Measurements from ENCODE around the gene ZNF329. TPM values are rescaled to one million over a fixed set of nuclear protein-coding genes. Genes with fewer than 3 reads are reported as not detected.

The ZNF329 gene
- polyA plus RNA-seq, 1 of the 3 experiments (the other 2 are of a cell fraction) = 3.6 TPM

DNA sequence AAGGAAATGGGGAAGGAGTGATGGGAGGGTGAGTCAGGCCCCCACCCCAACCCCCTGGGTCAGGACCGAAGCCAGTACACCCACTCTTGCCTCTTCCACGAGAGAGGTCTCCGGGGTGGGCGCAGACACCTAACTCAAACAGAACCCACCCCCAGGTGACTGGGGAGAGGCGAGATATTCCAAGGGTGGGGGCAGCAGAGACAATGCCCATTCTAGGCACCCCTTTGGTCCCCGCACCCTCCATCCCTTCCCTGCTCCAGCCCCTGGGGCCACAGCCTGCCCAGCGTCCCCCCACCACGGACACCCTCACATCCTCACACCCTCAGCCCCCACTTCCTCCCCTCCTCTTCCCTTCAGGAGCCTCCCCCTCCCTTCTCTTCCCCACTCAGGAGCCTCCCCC, 53.2 kb downstream of the ZNF329 start:
- 21% methylated on average over 8 of the region's 8 CpGs for whole genome bisulfite sequencing (ENCODE audit: low lambda C conversion rate)
- CTCF ChIA-PET = no interaction called here
- H3K36me3 ChIP-seq (replicated peaks in 1 of 2; ENCODE audit: control insufficient read depth in 1 of 2, insufficient read depth in 2 of 2, low read length in 1 of 2) = no peaks in the 10 kb centered on the region
- DNase-seq = peak; percentile 41
- H4K20me1 ChIP-seq (ENCODE audit: insufficient read depth) = no peaks in the 10 kb centered on the region
- H3K4me3 ChIP-seq (ENCODE audit: low read depth in 2 of 2, low read length in 1 of 2) = peak overlapping the region; percentile 43 to 82; a peak in 3 of 4 replicates
- H3F3A ChIP-seq (replicated peaks; ENCODE audit: insufficient read depth) = no peaks in the 10 kb centered on the region
- no peaks in the 10 kb centered on the region for H3K27me3 ChIP-seq (ENCODE audit: insufficient read depth)
- H3K9ac ChIP-seq = no peak overlapping the region; the same call in 1 of the 2 replicates
- no peaks in the 10 kb centered on the region for H3K9me2 ChIP-seq
- H3K4me1 ChIP-seq (ENCODE audit: control insufficient read depth in 1 of 2, insufficient read depth in 2 of 2, low read depth in 1 of 2, low read length in 1 of 2) = peaks cover 0 to 11% of the 10 kb centered on the region in 2 experiments; a peak in 1 of 4 replicates
- peak overlapping the region; percentile 73 for H3K4me2 ChIP-seq
- TF ChIP-seq EZH2phosphoT487 (IDR thresholded peaks at IDR 0.05; ENCODE audit: borderline replicate concordance, low read depth) (no peak), FOSL2 (IDR thresholded peaks at IDR 0.05; ENCODE audit: borderline replicate concordance, low read depth) (no peak)
- no peaks in the 10 kb centered on the region for H3K9me3 ChIP-seq
- H2AFZ ChIP-seq (ENCODE audit: low read depth) = no peak overlapping the region
- H3K27ac ChIP-seq (ENCODE audit: low read depth in 2 of 2, low read length in 1 of 2) = no peak overlapping the region; a peak in 1 of 4 replicates
- POLR2A ChIA-PET = interaction anchor here (1.5 kb wide), 1 partner anchor 95 kb away, joined by 4 read pairs; the partner anchor contains the start of gene ZNF606
- no peaks in the 10 kb centered on the region for H3K79me2 ChIP-seq (ENCODE audit: insufficient read depth)

DNA sequence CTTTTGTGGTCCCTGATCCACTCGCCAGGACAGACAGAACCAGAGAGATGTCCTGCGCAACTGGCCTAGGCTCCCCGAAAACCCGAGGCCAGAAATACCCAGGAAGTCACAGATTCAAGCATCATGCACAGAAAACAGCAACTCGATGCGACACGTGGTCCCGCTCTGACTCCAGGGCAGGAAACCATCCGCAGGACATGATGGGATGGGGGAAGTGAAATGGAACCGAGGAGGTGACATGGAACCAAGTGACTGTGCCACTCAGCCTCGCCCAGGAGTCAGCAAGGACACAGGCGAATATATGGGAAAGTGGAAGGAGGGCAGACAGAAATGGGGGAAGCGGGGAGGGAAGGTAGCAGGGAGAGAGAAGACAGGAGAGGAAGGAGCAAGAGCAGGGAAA, 53.7 kb downstream of the ZNF329 start:
- Histone ChIP-seq H3K4me2 (peak overlapping the region; percentile 73), H3K36me3 (replicated peaks in 1 of 2; ENCODE audit: control insufficient read depth in 1 of 2, insufficient read depth in 2 of 2, low read length in 1 of 2) (no peaks in the 10 kb centered on the region), H3K27ac (ENCODE audit: low read depth in 2 of 2, low read length in 1 of 2) (no peak overlapping the region), H3K9me2 (no peaks in the 10 kb centered on the region), H3K27me3 (ENCODE audit: insufficient read depth) (no peaks in the 10 kb centered on the region), H3F3A (replicated peaks; ENCODE audit: insufficient read depth) (no peaks in the 10 kb centered on the region), H3K9ac (no peak overlapping the region), H3K9me3 (no peaks in the 10 kb centered on the region), H4K20me1 (ENCODE audit: insufficient read depth) (no peaks in the 10 kb centered on the region), H3K4me1 (ENCODE audit: control insufficient read depth in 1 of 2, insufficient read depth in 2 of 2, low read depth in 1 of 2, low read length in 1 of 2) (peaks cover 0 to 11% of the 10 kb centered on the region in 2 experiments; a peak in 1 of 4 replicates), H3K4me3 (ENCODE audit: low read depth in 2 of 2, low read length in 1 of 2) (peak overlapping the region; percentile 43 to 82; a peak in 3 of 4 replicates), H2AFZ (ENCODE audit: low read depth) (no peak overlapping the region), H3K79me2 (ENCODE audit: insufficient read depth) (no peaks in the 10 kb centered on the region)
- POLR2A ChIA-PET = no interaction called here
- DNase-seq = no peak
- TF ChIP-seq FOXM1 (IDR thresholded peaks at IDR 0.05; ENCODE audit: low read depth) (no peak), YY1 (IDR thresholded peaks at IDR 0.05; ENCODE audit: low read depth) (no peak), RAD21 (IDR thresholded peaks at IDR 0.05; ENCODE audit: low read length) (no peak), TEAD4 (IDR thresholded peaks at IDR 0.05; ENCODE audit: borderline replicate concordance, insufficient read depth) (no peak), MEF2A (IDR thresholded peaks at IDR 0.05; ENCODE audit: borderline replicate concordance, low read depth) (no peak), GABPA (IDR thresholded peaks at IDR 0.05; ENCODE audit: low read depth) (no peak), RXRA (IDR thresholded peaks at IDR 0.05; ENCODE audit: borderline replicate concordance, low read depth) (no peak), JUND (IDR thresholded peaks at IDR 0.05) (no peak), TAF1 (IDR thresholded peaks at IDR 0.05; ENCODE audit: borderline replicate concordance, low read depth, low read length) (no peak), RFX5 (IDR thresholded peaks at IDR 0.05; ENCODE audit: low read length) (no peak), EZH2phosphoT487 (IDR thresholded peaks at IDR 0.05; ENCODE audit: borderline replicate concordance, low read depth) (no peak), FOSL2 (IDR thresholded peaks at IDR 0.05; ENCODE audit: borderline replicate concordance, low read depth) (no peak)
- TF ChIP-seq, protein P1, sequence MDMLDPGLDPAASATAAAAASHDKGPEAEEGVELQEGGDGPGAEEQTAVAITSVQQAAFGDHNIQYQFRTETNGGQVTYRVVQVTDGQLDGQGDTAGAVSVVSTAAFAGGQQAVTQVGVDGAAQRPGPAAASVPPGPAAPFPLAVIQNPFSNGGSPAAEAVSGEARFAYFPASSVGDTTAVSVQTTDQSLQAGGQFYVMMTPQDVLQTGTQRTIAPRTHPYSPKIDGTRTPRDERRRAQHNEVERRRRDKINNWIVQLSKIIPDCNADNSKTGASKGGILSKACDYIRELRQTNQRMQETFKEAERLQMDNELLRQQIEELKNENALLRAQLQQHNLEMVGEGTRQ (IDR thresholded peaks at IDR 0.05; ENCODE audit: borderline replicate concordance, low read depth, low read length) = no peak
- TF ChIP-seq, protein P2, sequence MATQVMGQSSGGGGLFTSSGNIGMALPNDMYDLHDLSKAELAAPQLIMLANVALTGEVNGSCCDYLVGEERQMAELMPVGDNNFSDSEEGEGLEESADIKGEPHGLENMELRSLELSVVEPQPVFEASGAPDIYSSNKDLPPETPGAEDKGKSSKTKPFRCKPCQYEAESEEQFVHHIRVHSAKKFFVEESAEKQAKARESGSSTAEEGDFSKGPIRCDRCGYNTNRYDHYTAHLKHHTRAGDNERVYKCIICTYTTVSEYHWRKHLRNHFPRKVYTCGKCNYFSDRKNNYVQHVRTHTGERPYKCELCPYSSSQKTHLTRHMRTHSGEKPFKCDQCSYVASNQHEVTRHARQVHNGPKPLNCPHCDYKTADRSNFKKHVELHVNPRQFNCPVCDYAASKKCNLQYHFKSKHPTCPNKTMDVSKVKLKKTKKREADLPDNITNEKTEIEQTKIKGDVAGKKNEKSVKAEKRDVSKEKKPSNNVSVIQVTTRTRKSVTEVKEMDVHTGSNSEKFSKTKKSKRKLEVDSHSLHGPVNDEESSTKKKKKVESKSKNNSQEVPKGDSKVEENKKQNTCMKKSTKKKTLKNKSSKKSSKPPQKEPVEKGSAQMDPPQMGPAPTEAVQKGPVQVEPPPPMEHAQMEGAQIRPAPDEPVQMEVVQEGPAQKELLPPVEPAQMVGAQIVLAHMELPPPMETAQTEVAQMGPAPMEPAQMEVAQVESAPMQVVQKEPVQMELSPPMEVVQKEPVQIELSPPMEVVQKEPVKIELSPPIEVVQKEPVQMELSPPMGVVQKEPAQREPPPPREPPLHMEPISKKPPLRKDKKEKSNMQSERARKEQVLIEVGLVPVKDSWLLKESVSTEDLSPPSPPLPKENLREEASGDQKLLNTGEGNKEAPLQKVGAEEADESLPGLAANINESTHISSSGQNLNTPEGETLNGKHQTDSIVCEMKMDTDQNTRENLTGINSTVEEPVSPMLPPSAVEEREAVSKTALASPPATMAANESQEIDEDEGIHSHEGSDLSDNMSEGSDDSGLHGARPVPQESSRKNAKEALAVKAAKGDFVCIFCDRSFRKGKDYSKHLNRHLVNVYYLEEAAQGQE (IDR thresholded peaks at IDR 0.05; ENCODE audit: low read depth, low read length) = no peak
- TF ChIP-seq, protein P3, sequence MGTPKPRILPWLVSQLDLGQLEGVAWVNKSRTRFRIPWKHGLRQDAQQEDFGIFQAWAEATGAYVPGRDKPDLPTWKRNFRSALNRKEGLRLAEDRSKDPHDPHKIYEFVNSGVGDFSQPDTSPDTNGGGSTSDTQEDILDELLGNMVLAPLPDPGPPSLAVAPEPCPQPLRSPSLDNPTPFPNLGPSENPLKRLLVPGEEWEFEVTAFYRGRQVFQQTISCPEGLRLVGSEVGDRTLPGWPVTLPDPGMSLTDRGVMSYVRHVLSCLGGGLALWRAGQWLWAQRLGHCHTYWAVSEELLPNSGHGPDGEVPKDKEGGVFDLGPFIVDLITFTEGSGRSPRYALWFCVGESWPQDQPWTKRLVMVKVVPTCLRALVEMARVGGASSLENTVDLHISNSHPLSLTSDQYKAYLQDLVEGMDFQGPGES (IDR thresholded peaks at IDR 0.05; ENCODE audit: low read depth, low read length) = no peak
- TF ChIP-seq, protein P4, sequence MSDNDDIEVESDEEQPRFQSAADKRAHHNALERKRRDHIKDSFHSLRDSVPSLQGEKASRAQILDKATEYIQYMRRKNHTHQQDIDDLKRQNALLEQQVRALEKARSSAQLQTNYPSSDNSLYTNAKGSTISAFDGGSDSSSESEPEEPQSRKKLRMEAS (IDR thresholded peaks at IDR 0.05; ENCODE audit: low read depth) = no peak
- TF ChIP-seq, protein P5, sequence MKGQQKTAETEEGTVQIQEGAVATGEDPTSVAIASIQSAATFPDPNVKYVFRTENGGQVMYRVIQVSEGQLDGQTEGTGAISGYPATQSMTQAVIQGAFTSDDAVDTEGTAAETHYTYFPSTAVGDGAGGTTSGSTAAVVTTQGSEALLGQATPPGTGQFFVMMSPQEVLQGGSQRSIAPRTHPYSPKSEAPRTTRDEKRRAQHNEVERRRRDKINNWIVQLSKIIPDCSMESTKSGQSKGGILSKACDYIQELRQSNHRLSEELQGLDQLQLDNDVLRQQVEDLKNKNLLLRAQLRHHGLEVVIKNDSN (IDR thresholded peaks at IDR 0.05; ENCODE audit: borderline replicate concordance, low read depth) = no peak
- CTCF ChIA-PET = no interaction called here
- WGBS (ENCODE audit: low lambda C conversion rate) = 62% methylated on average over 13 of the region's 13 CpGs
